ENCODE results near the gene PI4KB. TPM values are rescaled to one million over a fixed set of nuclear protein-coding genes. Genes with fewer than 3 reads are reported as not detected.

Gene PI4KB
- total RNA-seq, 4 donors from 2014 or later: 54.8 to 79.5 (median 68.9) TPM

GRCh38 chr1:151346082-151346768 is 19.0 kb upstream of the PI4KB start:
- no peaks in the 10 kb centered on the region for H3K9me3 ChIP-seq
- H3K27me3 ChIP-seq: no peaks in the 10 kb centered on the region
- 32% methylated on average over 4 of the region's 7 CpGs for WGBS
- intact Hi-C loops (cut with DNase I): loop anchor here (2.0 kb wide), 1 partner anchor 53 kb away; the partner anchor contains the start of gene PSMB4
- TF ChIP-seq POLR2A (IDR thresholded peaks at IDR 0.05; ENCODE audit: low read depth) (no peak), POLR2AphosphoS5 (IDR thresholded peaks at IDR 0.05) (no peak), EP300 (IDR thresholded peaks at IDR 0.05) (no peak)
- peaks cover 8 to 28% (median 21%) of the 10 kb centered on the region in 4 donors for H3K4me1 ChIP-seq
- H3K27ac ChIP-seq (replicated peaks in 1 of 4): peak overlapping the region; percentile 90 to 95 (median 92)
- peak overlapping the region; percentile 63 to 83 (median 74) for H3K4me3 ChIP-seq
- peaks cover 19 to 38% (median 31%) of the 10 kb centered on the region in 4 donors for H3K36me3 ChIP-seq
- no peak for DNase-seq (ENCODE audit: extremely low spot score)

GRCh38 chr1:151344291-151344690 is 17.1 kb upstream of the PI4KB start:
- Histone ChIP-seq H3K4me3 (no peak overlapping the region), H3K27ac (replicated peaks in 1 of 4) (peak overlapping the region in 2 of 4 donors; percentile 22 to 95), H3K27me3 (no peaks in the 10 kb centered on the region), H3K4me1 (peaks cover 8 to 35% (median 30%) of the 10 kb centered on the region in 4 donors), H3K9me3 (no peaks in the 10 kb centered on the region), H3K36me3 (peaks cover 19 to 38% (median 31%) of the 10 kb centered on the region in 4 donors)
- intact Hi-C loops (cut with DNase I): no loop called here
- no peak for DNase-seq (ENCODE audit: extremely low spot score)
- TF ChIP-seq CTCF (IDR thresholded peaks at IDR 0.05): no peak
- TF ChIP-seq POLR2A (IDR thresholded peaks at IDR 0.05; ENCODE audit: low read depth): no peak
- no peak for TF ChIP-seq POLR2AphosphoS5 (IDR thresholded peaks at IDR 0.05)
- TF ChIP-seq EP300 (IDR thresholded peaks at IDR 0.05): no peak
- WGBS: 84% methylated on average over 6 of the region's 6 CpGs

- peaks cover 19 to 38% (median 31%) of the 10 kb centered on the region in 4 donors for H3K36me3 ChIP-seq
- DNase-seq (ENCODE audit: extremely low spot score): no peak
- no peak overlapping the region for H3K4me3 ChIP-seq
- no peak overlapping the region for H3K27ac ChIP-seq (replicated peaks in 1 of 4)
- H3K4me1 ChIP-seq: peaks cover 8 to 35% (median 30%) of the 10 kb centered on the region in 4 donors
- H3K9me3 ChIP-seq: no peaks in the 10 kb centered on the region
- intact Hi-C loops (cut with DNase I): no loop called here
- TF ChIP-seq CTCF (IDR thresholded peaks at IDR 0.05): no peak
- TF ChIP-seq POLR2A (IDR thresholded peaks at IDR 0.05; ENCODE audit: low read depth): no peak
- TF ChIP-seq EP300 (IDR thresholded peaks at IDR 0.05): no peak
- TF ChIP-seq POLR2AphosphoS5 (IDR thresholded peaks at IDR 0.05): no peak
- no peaks in the 10 kb centered on the region for H3K27me3 ChIP-seq
- 73% methylated on average over 9 of the region's 9 CpGs for WGBS
Measured at GRCh38 chr1:151343587-151343986, 16.4 kb upstream of the PI4KB start.

GRCh38 chr1:151342569-151342968 is 15.4 kb upstream of the PI4KB start:
- peaks cover 5 to 29% (median 25%) of the 10 kb centered on the region in 4 donors for H3K4me1 ChIP-seq
- H3K27ac ChIP-seq (replicated peaks in 1 of 4): no peak overlapping the region
- intact Hi-C loops (cut with DNase I): no loop called here
- no peak overlapping the region for H3K4me3 ChIP-seq
- H3K9me3 ChIP-seq: no peaks in the 10 kb centered on the region
- no peak for DNase-seq (ENCODE audit: extremely low spot score)
- H3K27me3 ChIP-seq: no peaks in the 10 kb centered on the region
- TF ChIP-seq EP300 (IDR thresholded peaks at IDR 0.05) (no peak), POLR2A (IDR thresholded peaks at IDR 0.05; ENCODE audit: low read depth) (no peak), POLR2AphosphoS5 (IDR thresholded peaks at IDR 0.05) (no peak), CTCF (IDR thresholded peaks at IDR 0.05) (no peak)
- H3K36me3 ChIP-seq: peaks cover 19 to 38% (median 31%) of the 10 kb centered on the region in 4 donors
- 93% methylated on average over 5 of the region's 6 CpGs for WGBS

GRCh38 chr1:151342021-151342420 is 14.8 kb upstream of the PI4KB start:
- Histone ChIP-seq H3K27me3 (no peaks in the 10 kb centered on the region), H3K4me1 (peaks cover 4 to 27% (median 24%) of the 10 kb centered on the region in 4 donors), H3K36me3 (peaks cover 19 to 38% (median 31%) of the 10 kb centered on the region in 4 donors), H3K9me3 (no peaks in the 10 kb centered on the region), H3K27ac (replicated peaks in 1 of 4) (no peak overlapping the region), H3K4me3 (no peak overlapping the region)
- TF ChIP-seq EP300 (IDR thresholded peaks at IDR 0.05) (no peak), POLR2AphosphoS5 (IDR thresholded peaks at IDR 0.05) (no peak), CTCF (IDR thresholded peaks at IDR 0.05) (no peak), POLR2A (IDR thresholded peaks at IDR 0.05; ENCODE audit: low read depth) (no peak)
- no peak for DNase-seq (ENCODE audit: extremely low spot score)
- intact Hi-C loops (cut with DNase I): no loop called here
- WGBS: 92% methylated on average over 2 of the region's 2 CpGs
